NCI-H187 (cell line): Measurements from ENCODE around the gene TCP1.
"Not testable (repeated sequence)": the region's sequence is repeated elsewhere in the genome, so short reads cannot be mapped to it uniquely, and the experiment has no call there.

ENCODE experiments used
- DNase-seq, 2 experiments: peaks; one replicate each; lab custom pipeline; 2025; lab: John Stamatoyannopoulos, UW

The TCP1 gene

GRCh38 chr6:159816775-159817174 lies 27.4 kb upstream of the TCP1 start:
- DNase-seq, result not testable (repeated sequence)

GRCh38 chr6:159815410-159815809 lies 26.0 kb upstream of the TCP1 start:
- no peak for DNase-seq

GRCh38 chr6:159813781-159814180 lies 24.4 kb upstream of the TCP1 start:
- DNase-seq, result no peak

GRCh38 chr6:159809149-159809548 lies 19.7 kb upstream of the TCP1 start:
- no peak for DNase-seq

GRCh38 chr6:159808647-159809046 lies 19.2 kb upstream of the TCP1 start:
- DNase-seq, result no peak

GRCh38 chr6:159807150-159807858 lies 17.9 kb upstream of the TCP1 start:
- no peak for DNase-seq

- DNase-seq, result no peak
These were observed 16.6 kb upstream of the TCP1 start for GRCh38 chr6:159806021-159806458.

GRCh38 chr6:159805440-159806020 lies 16.1 kb upstream of the TCP1 start:
- no peak for DNase-seq

- DNase-seq, result no peak
These were observed 15.1 kb upstream of the TCP1 start for GRCh38 chr6:159804504-159804903.

- no peak for DNase-seq
These were observed 12.5 kb upstream of the TCP1 start for GRCh38 chr6:159801935-159802334.

- no peak for DNase-seq
These were observed 10.9 kb upstream of the TCP1 start, which contains the start of gene PNLDC1 for GRCh38 chr6:159800141-159800865. Gene PNLDC1 (plus strand): TSS chr6:159800276. CDS start chr6:159800308, 32 bp downstream.

- no peak for DNase-seq
These were observed 8.2 kb upstream of the TCP1 start for GRCh38 chr6:159797554-159797953.

- DNase-seq, result not testable (repeated sequence)
These were observed 5.6 kb upstream of the TCP1 start for GRCh38 chr6:159794976-159795375.

GRCh38 chr6:159790956-159791598 lies 1.7 kb upstream of the TCP1 start:
- no peak for DNase-seq

GRCh38 chr6:159790149-159790955 lies 950 bp upstream of the TCP1 start, which contains the start of gene MRPL18:
Gene MRPL18 (plus strand): TSS chr6:159790467. CDS start chr6:159790588, 121 bp downstream.
- peak; percentile 83 to 92 for DNase-seq

- no peak for DNase-seq
These were observed 537 bp downstream of the TCP1 start for GRCh38 chr6:159788753-159789376.

- DNase-seq, result no peak
These were observed 1.1 kb downstream of the TCP1 start for GRCh38 chr6:159788276-159788675.

GRCh38 chr6:159778542-159779103 lies 10.8 kb downstream of the TCP1 start:
- no peak for DNase-seq

- DNase-seq, result no peak
These were observed 11.3 kb downstream of the TCP1 start for GRCh38 chr6:159778131-159778530.

GRCh38 chr6:159777240-159777904 lies 12.0 kb downstream of the TCP1 start:
- DNase-seq, result no peak
